HuH-7 (cell line): ENCODE results near the gene POR.
"Not testable (repeated sequence)": the region's sequence is repeated elsewhere in the genome, so short reads cannot be mapped to it uniquely, and the experiment has no call there.

Experiments
- DNase-seq: peaks from one replicate; pipeline ENCODE4 v3.0.0; 2011; ENCODE audit warnings: low spot score

Gene POR

DNA sequence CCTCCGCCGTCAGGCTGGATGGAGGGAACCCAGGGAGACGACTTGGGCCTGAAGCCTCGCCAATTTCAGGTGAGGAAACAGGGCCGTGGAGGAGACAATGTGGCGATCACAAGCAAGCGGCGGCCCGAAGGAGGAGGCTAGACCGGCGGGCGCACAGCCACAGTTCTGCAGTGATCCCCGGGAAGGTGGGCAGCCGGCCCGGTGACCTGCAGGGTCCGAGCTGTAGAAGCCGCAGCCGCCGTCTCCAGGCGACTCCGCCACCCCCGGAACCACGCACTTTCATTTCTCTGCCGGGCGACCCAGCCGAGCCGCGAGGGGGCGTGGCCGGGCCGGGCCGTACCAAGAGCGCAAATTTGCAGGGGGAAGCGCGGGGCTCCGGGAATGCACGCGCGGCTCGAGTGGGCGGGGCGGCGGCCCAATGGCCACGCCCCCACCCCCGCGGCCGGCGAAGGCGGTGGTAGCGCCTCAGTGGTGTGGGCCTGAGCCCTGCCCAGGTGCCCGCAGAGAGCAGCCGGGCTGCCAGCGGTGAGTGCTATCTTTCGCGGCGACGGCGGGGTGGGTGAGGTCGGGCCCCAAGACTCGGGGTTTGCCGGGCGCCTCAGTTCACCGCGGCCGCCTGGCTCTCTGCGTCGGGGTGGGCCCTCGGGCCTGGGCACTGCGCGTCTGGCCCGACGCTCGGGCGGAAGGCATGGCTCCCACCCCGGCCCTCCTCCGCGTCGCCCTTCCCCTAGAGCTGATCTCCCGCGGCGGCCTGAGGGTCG lies at the start of gene POR:
Gene POR, plus strand, starts transcription at position 501 of the 761 bp plus-strand sequence. CDS start 38,847 bp downstream, outside the sequence.
- DNase-seq, result peak; percentile 80

DNA sequence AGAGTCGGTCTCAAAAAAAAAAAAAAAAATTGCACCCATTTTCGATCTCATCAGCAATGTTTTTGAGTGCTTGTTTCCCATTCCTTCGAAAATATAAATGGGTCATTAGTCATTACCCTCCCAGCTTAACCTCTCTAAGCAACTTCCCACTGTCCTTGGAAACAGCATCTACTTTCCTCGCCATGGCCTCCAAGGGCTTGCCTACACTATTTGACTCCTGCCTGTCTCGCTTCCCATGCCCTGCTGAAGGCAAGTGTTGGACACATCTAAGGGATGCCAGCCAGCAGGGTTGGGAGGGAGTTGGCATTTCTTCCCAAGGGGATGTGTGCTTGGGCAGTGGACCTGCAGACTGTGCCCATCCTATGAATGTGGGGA lies 48.9 kb upstream of the POR start:
- DNase-seq, result no peak

DNA sequence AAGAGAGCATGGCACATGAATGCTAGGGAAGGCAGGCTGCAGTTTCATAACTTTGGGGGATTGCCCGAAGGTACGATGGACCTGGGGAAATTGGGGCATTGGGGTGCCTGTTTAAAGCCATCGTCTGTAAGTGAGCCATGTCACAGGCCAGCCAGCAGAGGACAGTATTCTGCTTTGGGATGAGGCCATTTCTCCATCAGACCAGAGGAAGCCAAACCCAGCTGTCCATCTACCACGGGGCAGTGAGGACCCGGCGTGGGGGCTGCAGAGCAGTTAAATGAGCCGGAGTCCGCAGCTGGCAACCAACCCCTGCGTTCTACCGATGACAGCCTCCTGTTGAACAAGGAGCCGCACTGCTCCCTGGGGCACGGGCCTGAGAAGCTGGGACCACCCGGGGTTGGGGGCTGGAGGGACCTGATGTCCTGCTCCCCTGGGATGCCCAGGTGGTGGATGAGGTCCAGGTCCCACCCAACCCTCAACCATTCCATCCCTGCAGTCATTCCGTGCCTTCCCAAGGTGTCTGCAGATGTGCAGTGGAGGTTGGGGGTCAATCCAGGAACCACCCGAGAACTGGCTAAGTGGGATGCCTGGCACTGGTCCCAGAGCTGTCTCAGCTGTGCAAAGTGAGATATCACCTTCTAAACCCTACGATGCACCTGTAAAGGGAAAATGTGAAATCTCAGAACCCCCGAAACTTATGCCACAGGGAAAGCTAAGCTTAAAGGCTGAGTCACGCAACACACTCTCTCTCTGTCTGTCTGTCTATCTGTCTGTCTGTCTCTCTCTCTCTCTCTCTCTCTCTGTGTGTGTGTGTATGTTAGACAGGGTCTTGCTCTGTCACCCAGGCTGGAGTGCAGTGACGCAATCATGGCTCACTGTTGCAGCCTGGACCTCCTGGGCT lies 48.2 kb upstream of the POR start:
- DNase-seq, result peak; percentile 77

DNA sequence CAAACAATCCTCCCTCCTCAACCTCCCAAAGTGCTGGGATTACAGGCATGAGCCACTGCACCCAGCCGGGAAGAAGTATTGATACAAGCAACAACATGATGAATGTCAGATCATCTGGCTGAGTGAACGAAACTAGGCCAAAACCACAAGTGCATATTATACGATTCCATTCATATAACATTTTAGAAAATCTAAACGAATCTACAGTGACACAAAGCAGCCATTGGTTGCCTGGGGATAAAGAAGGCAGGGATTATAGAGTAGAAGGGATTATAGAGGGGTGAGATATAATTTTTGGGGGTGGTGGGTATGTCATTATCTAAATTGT lies 47.6 kb upstream of the POR start:
- no peak for DNase-seq

DNA sequence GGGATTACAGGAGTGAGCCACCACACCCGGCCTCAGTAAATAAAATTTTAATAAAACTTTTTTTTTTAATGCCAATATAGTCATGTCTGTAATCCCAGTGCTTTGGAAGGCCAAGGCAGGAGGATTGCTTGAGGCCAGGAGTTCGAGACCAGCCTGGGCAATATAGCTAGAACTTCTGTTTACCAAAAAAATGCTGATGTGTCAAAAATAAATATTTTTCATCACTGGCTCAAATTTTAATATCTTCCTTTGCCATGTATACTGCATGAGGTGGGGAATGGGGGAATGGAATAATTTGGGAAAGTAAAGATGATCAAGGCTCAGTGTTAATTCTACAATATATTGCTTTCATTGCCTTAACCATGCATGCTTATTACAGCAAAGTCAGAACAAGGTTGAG lies 46.8 kb upstream of the POR start:
- no peak for DNase-seq

DNA sequence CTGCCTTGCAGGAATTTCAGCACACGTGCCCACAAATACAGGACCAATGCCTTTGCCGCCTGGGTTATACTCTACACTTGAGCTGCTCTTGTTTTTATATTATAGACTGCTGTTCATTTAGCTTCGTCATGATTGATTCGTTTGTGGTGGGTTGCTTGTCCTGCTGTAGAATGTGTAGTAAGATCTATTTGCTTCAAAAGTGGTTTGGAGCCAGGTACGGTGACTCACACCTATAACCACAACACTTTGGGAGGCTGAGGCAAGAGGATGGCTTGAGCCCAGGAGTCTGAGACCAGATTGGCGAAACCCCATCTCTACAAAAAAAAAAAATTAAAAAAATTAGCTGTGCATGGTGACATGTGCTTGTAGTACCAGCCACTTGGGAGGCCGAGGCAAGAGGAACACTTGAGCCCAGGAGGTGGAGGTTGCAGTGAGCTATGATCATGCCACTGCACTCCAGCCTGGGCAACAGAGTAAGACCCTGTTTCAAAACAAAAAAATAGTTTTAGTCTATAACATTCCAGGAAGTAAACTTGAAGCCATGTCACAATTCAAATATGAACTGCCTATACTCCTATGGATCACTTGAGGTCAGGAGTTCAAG lies 45.1 kb upstream of the POR start:
- DNase-seq, result no peak

DNA sequence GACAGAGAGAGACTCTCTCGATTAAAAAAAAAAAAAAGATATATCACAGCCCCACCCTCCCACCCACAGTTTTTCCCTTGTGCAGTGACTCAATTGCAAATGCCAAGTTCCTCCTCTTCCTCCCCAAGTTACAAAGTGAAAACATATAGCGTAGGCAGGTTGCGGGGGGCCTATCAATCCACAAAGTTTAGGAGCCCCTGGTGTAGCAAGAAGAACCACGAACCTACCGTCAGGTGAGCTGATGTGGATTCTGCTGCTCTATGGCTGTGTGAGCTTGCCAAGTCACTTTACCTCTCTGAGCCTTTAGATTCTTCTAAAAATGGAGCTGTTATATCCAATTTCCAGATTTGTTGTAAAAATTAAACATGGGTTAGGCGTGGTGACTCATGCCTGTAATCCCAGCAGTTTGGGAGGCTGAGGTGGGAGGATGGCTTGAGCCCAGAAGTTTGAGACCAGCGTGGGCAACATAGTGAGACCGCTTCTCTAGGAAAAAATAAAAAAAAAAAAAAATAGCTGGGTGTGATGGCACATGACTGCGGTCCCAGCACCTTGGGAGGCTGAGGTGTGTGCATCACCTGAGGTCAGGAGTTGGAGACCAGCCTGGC lies 44.3 kb upstream of the POR start:
- no peak for DNase-seq

DNA sequence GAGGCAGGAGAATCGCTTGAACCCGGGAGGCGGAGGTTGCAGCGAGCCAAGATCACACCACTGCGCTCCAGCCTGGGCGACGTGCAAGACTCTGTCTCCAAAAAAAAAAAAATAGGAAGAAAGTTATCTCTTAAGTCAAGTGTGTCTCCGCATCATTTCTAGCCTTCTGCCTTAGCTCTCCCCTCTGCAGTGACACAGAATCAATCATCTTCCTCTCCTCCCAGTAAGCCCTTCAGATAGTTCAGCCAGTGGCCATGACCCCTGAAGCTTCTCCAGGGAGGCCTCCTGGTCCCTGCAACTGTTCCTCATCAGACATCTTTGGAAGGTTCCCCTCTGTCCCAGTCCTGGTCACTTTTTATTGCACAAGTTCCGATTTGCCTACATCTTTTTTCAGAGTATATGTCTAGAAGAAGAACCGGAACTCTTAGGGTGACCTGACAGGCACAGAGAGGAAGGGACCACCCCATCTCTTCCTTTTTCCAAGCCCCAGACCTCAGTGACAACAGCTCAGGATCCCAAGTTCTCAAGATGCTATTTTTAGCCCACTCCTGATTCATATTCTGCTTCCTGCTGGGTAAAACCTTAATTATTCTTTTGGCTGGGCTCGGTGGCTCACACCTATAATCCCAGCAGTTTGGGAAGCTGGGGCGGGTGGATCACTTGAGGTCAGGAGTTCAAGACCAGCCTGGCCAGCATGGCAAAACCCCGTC lies 42.7 kb upstream of the POR start:
- no peak for DNase-seq

DNA sequence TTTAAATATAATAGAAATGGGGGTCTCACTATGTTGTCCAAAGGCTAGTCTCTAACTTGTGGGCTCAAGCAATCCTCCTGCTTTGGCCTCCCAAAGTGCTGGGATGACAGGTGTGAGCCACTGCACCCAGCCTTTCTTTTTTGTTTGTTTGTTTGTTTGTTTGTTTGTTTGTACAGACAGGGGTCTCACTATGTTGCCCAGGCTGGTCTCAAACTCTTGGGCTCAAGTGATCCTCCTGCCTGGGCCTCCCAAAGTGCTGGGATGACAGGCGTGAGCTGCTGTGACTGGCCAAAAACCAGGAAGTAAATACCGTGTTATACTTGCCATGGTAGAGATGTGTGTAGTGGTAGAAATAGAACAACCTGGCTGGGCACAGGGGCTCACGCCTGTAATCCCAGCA lies 40.8 kb upstream of the POR start:
- not testable (repeated sequence) for DNase-seq

DNA sequence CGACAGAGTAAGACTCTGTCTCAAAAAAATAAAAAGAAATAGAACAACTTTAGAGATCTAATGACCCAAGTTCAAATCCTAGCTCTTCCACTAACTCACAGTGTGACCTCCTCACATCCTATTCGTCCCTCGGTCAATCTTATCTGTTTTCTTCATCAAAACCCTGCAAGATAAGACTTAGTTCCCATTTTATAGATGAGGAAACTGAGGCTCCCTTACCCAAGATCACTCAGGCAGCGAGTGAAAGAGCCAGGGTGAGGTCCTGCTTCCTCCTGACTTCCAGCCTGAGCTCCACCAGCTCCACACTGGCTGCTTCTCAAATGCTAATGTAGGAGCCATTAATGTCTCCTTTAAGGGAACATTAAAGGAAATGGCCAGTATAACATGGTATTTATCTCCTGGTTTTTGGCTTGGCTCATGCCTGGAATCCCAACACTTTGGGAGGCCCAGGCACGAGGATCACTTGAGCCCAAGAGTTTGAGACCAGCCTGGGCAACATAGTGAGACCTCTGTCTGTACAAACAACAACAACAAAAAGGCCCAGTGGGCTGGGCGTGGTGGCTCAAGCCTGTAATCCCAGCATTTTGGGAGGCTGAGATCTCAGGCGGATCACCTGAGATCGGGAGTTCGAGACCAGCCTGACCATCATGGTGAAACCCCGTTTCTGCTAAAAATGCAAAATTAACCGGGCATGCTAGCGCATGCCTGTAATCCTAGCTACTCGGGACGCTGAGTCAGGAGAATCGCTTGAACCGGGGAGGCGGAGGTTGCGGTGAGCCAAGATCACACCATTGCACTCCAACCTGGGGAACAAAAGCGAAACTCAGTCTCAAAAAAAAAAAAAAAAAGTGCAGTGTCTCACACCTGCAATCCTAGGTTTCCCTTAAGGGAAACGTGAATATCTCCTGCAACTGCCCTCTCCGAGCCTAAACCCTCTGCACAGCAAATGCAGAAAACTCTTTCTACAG lies 39.6 kb upstream of the POR start:
- DNase-seq, result no peak

DNA sequence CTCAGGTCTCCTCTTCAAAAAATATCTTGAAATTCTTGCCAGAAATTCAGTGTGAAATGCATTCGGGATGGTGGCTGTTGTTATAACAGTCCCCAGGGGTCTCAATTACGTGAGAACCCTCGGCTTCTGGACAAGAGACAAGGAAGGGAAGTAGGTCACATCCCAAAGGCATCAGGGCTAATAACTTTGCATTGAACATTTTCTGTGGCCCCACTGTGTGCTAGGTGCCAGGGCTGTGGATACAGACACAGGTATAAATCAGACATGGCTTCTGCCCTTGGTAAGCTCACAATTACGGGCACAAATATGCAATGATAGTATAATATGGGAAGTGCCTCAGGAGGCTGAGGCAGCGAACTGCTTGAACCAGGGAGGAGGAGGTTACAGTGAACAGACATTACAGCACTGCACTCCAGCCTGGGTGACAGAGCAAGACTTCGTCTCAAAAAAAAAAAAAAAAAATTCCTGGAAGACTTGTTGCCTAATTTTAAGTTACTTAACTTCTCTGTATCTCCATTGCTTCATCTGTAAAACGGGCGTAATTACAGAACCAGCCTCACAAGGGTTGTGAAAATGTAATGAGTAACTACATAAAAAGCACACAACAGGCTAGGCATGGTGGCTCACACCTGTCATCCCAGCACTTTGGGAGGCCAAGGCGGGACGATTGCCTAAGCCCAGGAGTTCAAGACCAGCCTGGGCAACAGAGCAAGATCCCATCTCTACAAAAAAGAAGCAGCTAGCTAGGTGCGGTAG lies 38.7 kb upstream of the POR start:
- DNase-seq, result no peak

DNA sequence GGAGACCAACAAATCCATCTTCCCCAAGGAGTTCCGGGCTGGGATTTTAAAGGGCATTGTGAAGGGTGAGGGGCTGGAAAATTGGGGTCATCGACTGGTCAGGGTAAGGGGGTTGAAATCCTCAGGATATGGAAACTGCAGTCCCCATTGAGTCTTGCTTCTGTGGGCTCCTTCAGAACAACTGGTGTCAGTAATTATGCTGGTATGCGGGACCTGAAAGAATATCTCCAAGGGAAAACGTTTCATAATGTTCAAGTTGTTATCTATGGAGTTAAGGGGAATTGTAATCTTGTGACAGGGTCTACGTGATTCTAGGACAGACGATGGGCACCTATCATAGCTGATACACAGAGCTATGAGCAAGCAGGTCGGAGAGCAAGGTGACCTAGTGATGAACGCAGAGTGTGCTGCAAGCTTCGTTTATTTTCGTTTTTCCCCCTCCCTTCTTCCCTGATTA lies 36.6 kb upstream of the POR start:
- DNase-seq, result no peak

DNA sequence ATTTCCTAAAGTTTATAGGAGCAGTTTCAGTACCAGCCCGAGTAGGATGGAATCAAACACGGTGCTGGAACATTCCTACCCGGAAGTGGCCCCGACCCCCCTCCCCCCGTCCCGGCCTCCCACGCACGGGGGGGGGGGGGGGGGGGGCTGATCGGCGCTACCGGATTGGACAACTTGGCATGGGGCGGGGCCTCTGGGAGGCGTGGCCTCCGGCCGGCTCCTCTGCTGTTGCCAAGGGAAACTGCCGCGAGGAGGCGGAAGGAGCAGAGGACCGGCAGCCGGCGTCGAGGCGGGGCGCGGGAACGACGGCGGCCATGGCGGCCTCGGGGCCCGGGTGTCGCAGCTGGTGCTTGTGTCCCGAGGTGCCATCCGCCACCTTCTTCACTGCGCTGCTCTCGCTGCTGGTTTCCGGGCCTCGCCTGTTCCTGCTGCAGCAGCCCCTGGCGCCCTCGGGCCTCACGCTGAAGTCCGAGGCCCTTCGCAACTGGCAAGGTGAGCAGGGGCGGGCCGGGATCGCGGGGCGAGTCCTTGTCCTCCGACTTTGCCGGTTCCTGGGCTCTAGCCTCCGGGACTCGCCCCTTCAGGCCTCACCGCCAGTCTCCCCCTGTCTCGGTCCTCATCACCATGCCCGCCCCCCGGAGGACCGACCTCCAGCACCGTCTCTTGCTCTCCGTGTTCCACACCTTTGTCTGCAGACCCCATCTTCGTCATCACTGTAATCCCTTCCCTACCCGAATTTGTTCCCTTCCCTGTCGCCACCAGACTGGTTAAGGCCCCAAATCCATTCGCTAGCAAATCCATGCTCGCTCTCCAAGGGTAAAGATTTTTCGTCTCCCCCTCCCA lies 36.0 kb upstream of the POR start, which contains the start of gene RHBDD2:
Gene RHBDD2, plus strand, starts transcription at position 266 of the 843 bp plus-strand sequence. Its CDS starts 49 bp downstream, at position 315.
- DNase-seq, result peak; percentile 94

DNA sequence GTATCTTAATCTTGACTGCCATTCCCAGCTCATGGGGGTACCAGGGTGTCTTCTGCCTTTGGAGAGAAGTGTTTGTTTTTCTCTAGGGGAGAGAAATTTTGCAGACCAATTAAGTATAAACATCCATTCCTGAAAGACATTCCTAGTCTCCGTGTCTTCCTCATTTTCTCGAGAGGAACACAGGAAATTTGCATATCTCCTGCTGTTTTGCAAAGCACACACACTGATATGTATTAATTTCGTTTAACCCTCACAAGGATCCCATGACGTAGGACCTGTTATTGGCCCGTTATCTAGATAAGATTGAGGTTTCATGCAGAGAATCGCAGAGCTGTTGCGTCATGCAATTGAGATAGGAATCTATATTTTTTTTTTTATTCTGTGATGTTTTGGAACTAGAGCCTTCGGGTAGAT lies 35.2 kb upstream of the POR start:
- DNase-seq, result no peak

DNA sequence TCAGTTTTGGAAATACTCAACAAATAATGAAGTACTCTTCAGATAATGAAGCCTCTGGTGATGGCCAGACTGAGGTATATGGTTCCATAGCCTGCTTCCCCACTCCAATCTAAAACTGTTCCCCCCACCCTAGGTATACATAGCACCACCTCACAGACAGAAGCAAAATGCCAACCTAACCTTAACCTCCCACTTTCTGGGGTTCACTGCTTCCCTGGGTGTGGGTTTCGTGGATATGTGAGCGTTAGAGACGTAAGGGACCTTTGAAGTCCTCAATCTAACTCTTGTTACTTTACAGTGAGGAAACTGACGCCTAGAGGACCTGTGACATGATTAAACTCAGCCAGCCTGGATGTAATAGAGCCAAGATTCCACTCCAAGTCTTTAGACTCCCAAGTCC lies 34.7 kb upstream of the POR start:
- DNase-seq, result no peak

DNA sequence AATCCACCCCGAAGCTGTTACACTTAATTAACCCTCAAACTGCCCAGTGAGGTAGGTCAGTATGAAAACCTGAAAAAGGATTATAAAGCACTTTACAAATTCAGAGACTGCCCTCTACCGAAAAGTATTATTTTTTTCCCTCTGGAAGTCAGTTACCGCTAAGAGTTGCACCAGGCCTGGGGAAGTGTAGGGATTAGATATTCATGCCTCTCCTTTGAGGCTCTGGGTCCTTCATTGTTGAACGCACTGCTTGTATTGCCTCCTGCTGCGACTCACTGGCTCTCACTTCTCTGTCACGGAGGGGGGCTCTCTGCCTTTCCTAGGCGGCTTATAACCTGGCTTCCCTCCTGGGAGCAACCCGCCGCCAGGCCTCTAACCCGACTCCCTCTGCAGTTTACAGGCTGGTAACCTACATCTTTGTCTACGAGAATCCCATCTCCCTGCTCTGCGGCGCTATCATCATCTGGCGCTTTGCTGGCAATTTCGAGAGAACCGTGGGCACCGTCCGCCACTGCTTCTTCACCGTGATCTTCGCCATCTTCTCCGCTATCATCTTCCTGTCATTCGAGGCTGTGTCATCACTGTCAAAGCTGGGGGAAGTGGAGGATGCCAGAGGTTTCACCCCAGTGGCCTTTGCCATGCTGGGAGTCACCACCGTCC lies 33.4 kb upstream of the POR start:
- DNase-seq, result no peak

DNA sequence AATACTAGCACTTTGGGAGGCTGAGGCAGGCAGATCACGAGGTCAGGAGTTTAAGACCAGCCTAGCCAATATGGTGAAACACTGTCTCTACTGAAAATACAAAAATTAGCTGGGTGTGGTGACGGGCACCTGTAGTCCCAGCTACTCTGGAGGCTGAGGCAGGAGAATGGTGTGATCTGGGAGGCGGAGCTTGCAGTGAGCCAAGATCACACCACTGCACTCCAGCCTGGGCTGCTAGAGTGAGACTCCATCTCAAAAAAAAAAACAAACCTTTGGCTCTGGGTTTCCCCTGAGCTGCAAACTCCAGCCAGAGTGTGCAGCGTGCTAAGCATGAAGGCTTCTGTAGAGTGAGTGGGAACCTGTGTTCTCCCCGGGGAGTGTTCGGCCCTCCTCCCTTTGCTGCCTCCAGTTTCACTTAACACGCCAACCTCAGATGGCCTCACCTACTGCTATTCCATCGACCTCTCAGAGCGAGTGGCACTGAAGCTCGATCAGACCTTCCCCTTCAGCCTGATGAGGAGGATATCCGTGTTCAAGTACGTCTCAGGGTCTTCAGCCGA lies 31.6 kb upstream of the POR start:
- DNase-seq, result not testable (repeated sequence)

DNA sequence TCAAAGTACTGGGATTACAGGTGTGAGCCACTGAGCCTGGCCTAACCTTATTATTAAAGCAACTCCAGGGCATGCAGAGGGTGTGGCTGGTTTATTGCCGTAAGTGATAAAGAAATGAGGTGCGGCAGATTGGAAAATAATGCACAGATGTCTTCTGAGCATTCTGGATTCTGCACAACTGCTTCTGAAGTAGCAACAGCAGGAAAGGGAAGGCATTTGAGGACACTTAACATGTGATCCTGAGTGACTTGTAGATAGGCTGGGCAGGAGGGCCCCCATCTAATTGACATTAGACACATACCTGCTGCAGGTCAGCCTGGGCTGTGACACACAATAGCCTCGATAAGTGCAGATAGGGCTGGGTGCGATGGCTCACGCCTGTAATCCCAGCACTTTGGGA lies 30.5 kb upstream of the POR start:
- no peak for DNase-seq
